ENCODE data around the gene CLUH. TPM values are rescaled to one million over a fixed set of nuclear protein-coding genes. Genes with fewer than 3 reads are reported as not detected.

Gene CLUH
- total RNA-seq, 1 experiment from 2014 or later: 175 TPM

DNA sequence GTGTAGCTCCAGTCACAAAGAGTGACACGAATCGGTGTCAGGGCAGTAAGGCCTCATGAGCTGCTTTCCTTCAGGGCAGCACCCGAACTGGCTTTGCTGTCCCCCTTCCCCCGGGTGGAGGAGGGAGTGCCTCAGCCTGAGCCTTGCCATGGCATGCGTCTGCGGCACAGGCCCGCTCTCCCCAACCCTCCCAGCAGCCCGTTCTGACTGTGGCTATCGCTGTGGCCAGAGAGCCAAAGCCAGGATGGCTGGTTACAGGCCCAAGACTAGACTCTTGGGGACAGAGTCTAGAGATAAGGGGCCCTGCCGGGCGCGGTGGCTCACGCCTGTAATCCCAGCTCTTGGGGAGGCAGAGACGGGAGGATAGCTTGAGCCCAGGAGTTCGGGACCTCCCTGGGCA is 25.9 kb downstream of the CLUH start:
- BruUV-seq (replicated peaks): no TSS peak
- ChIA-PET POLR2A (no interaction called here), CTCF (no interaction called here), RAD21 (ENCODE audit: low non-redundant PET in 1 of 2, low total read pairs in 2 of 2, uncharacterized antibody in 2 of 2, unreplicated experiment in 2 of 2) (interaction anchor here in 1 of 2 experiments (0.6 kb wide), 1 partner anchor 34 kb away, joined by 4 read pairs; no protein-coding TSS in a partner anchor)
- no peak overlapping the region for H3K4me2 ChIP-seq (ENCODE audit: low read length)
- no peak overlapping the region for H3K9ac ChIP-seq (ENCODE audit: low read length)
- TF ChIP-seq CEBPB (IDR thresholded peaks at IDR 0.05; ENCODE audit: low read depth) (no peak), SRF (IDR thresholded peaks at IDR 0.05; ENCODE audit: low read depth) (no peak)
- H3K27ac ChIP-seq (ENCODE audit: low read depth, low read length): no peak overlapping the region
- peaks cover 6% of the 10 kb centered on the region for H4K20me1 ChIP-seq (ENCODE audit: insufficient read depth)
- H3K27me3 ChIP-seq (ENCODE audit: insufficient read depth, low read length): no peaks in the 10 kb centered on the region
- no peak overlapping the region for H2AFZ ChIP-seq (ENCODE audit: low read depth, low read length, poor library complexity, severe bottlenecking)
- DNase-seq (ENCODE audit: low read depth, low spot score): no peak
- no peaks in the 10 kb centered on the region for H3K9me3 ChIP-seq (ENCODE audit: control insufficient read depth in 1 of 2, insufficient read depth in 1 of 2, low read depth in 1 of 2, low read length in 2 of 2)
- no peaks in the 10 kb centered on the region for H3K4me1 ChIP-seq (ENCODE audit: control insufficient read depth in 1 of 2, insufficient read depth in 2 of 2, low read length in 2 of 2)
- no peaks in the 10 kb centered on the region for H3K79me2 ChIP-seq (ENCODE audit: insufficient read depth, low read length)
- intact Hi-C loops (cut with micrococcal nuclease): no loop called here
- ATAC-seq: no peak
- no peaks in the 10 kb centered on the region for H3K9me2 ChIP-seq (ENCODE audit: insufficient read depth)
- H3K36me3 ChIP-seq (ENCODE audit: control insufficient read depth in 1 of 2, insufficient read depth in 2 of 2, low read length in 2 of 2): peaks cover 22 to 34% of the 10 kb centered on the region in 2 experiments
- H3K4me3 ChIP-seq (replicated peaks in 1 of 2; ENCODE audit: low read depth in 1 of 2, low read length in 2 of 2): no peak overlapping the region

- ATAC-seq: no peak
- H2AFZ ChIP-seq (ENCODE audit: low read depth, low read length, poor library complexity, severe bottlenecking): no peak overlapping the region
- H3K4me2 ChIP-seq (ENCODE audit: low read length): no peak overlapping the region
- TF ChIP-seq TCF7L2 (IDR thresholded peaks at IDR 0.05; ENCODE audit: borderline replicate concordance, extremely low read depth, insufficient read depth, insufficient read length): no peak
- TF ChIP-seq ATF3 (IDR thresholded peaks at IDR 0.05): no peak
- TF ChIP-seq CEBPB (IDR thresholded peaks at IDR 0.05; ENCODE audit: low read depth): no peak
- RAD21 ChIA-PET (ENCODE audit: low non-redundant PET in 1 of 2, low total read pairs in 2 of 2, uncharacterized antibody in 2 of 2, unreplicated experiment in 2 of 2): no interaction called here
- no peak overlapping the region for H3K9ac ChIP-seq (ENCODE audit: low read length)
- no peak overlapping the region for H3K27ac ChIP-seq (ENCODE audit: low read depth, low read length)
- H3K27me3 ChIP-seq (ENCODE audit: insufficient read depth, low read length): no peaks in the 10 kb centered on the region
- no peaks in the 10 kb centered on the region for H3K9me2 ChIP-seq (ENCODE audit: insufficient read depth)
- BruUV-seq (replicated peaks): no TSS peak
- intact Hi-C loops (cut with micrococcal nuclease): no loop called here
- peaks cover 6% of the 10 kb centered on the region for H4K20me1 ChIP-seq (ENCODE audit: insufficient read depth)
- no peaks in the 10 kb centered on the region for H3K9me3 ChIP-seq (ENCODE audit: control insufficient read depth in 1 of 2, insufficient read depth in 1 of 2, low read depth in 1 of 2, low read length in 2 of 2)
- no peak overlapping the region for H3K4me3 ChIP-seq (replicated peaks in 1 of 2; ENCODE audit: low read depth in 1 of 2, low read length in 2 of 2)
- H3K79me2 ChIP-seq (ENCODE audit: insufficient read depth, low read length): no peaks in the 10 kb centered on the region
- peaks cover 30% of the 10 kb centered on the region in 2 experiments for H3K36me3 ChIP-seq (ENCODE audit: control insufficient read depth in 1 of 2, insufficient read depth in 2 of 2, low read length in 2 of 2)
- CTCF ChIA-PET: interaction anchor here (0.6 kb wide), 1 partner anchor 267 kb away, joined by 3 read pairs; no protein-coding TSS in a partner anchor
- DNase-seq (ENCODE audit: low read depth, low spot score): no peak
- POLR2A ChIA-PET: no interaction called here
- H3K4me1 ChIP-seq (ENCODE audit: control insufficient read depth in 1 of 2, insufficient read depth in 2 of 2, low read length in 2 of 2): no peaks in the 10 kb centered on the region
Observed at GRCh38 chr17:2684549-2684948, 27.0 kb downstream of the CLUH start.

Data from HCT116 (cell line).